ENCODE data around the gene PADI1. TPM values are rescaled to one million over a fixed set of nuclear protein-coding genes. Genes with fewer than 3 reads are reported as not detected.

Gene PADI1
- total RNA-seq, 1 donor from 2014 or later: not detected

DNA sequence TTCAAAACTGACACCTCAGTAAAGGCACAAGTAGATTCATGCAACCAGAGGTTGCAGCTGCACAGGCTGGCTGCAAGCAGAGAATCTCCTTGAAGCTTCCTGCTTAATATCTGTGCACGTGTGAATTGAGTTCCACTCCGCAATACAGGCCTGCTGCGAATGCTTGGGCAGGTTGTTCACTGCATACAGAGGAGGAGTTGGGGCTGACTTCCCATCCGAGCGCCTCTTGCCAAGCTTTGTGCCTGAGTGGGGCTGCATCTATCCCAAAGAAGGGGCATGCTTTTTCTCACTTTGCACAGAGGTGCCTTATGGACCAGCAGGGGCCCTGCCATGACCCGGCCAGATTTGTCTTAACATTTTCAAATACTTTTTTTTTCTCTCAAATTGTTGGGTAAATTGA, 17.9 kb upstream of the PADI1 start:
- Histone ChIP-seq H3K9me3 (ENCODE audit: insufficient read depth, low read depth, low read length) (peaks cover 3% of the 10 kb centered on the region), H4K20me1 (ENCODE audit: insufficient read depth, low read length) (no peaks in the 10 kb centered on the region), H3K79me2 (ENCODE audit: insufficient read depth, low read length) (no peaks in the 10 kb centered on the region), H3K4me2 (ENCODE audit: low read length) (no peak overlapping the region), H2AFZ (ENCODE audit: low read depth, low read length) (peak overlapping the region; percentile 29), H3K27me3 (ENCODE audit: insufficient read depth, low read length) (no peaks in the 10 kb centered on the region), H3K36me3 (ENCODE audit: insufficient read depth, low read length) (no peaks in the 10 kb centered on the region), H3K4me1 (ENCODE audit: insufficient read depth, low read length) (peaks cover 16% of the 10 kb centered on the region), H3K4me3 (ENCODE audit: insufficient read depth, low read depth, low read length) (no peak overlapping the region), H3K9ac (ENCODE audit: low read length) (no peak overlapping the region), H3K27ac (ENCODE audit: low read depth, low read length) (no peak overlapping the region)
- Mint-ChIP-seq H3K36me3 (ENCODE audit: low read depth, unreplicated experiment) (no peaks in the 10 kb centered on the region), H3K4me3 (ENCODE audit: unreplicated experiment) (no peak overlapping the region), H3K4me1 (ENCODE audit: low read depth, unreplicated experiment) (peaks cover 21% of the 10 kb centered on the region), H3K27ac (ENCODE audit: unreplicated experiment) (no peak overlapping the region), H3K27me3 (ENCODE audit: low read depth, unreplicated experiment) (peaks cover 2% of the 10 kb centered on the region), H3K9me3 (ENCODE audit: unreplicated experiment) (peaks cover 11% of the 10 kb centered on the region)
- no peak for FAIRE-seq
- no peak for DNase-seq (ENCODE audit: low read depth)
- TF ChIP-seq, protein P1, sequence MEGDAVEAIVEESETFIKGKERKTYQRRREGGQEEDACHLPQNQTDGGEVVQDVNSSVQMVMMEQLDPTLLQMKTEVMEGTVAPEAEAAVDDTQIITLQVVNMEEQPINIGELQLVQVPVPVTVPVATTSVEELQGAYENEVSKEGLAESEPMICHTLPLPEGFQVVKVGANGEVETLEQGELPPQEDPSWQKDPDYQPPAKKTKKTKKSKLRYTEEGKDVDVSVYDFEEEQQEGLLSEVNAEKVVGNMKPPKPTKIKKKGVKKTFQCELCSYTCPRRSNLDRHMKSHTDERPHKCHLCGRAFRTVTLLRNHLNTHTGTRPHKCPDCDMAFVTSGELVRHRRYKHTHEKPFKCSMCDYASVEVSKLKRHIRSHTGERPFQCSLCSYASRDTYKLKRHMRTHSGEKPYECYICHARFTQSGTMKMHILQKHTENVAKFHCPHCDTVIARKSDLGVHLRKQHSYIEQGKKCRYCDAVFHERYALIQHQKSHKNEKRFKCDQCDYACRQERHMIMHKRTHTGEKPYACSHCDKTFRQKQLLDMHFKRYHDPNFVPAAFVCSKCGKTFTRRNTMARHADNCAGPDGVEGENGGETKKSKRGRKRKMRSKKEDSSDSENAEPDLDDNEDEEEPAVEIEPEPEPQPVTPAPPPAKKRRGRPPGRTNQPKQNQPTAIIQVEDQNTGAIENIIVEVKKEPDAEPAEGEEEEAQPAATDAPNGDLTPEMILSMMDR (IDR thresholded peaks at IDR 0.05; ENCODE audit: insufficient read depth, low read depth, low read length): no peak
- no peak for TF ChIP-seq EZH2 (IDR thresholded peaks at IDR 0.05; ENCODE audit: insufficient read depth, low read length)

DNA sequence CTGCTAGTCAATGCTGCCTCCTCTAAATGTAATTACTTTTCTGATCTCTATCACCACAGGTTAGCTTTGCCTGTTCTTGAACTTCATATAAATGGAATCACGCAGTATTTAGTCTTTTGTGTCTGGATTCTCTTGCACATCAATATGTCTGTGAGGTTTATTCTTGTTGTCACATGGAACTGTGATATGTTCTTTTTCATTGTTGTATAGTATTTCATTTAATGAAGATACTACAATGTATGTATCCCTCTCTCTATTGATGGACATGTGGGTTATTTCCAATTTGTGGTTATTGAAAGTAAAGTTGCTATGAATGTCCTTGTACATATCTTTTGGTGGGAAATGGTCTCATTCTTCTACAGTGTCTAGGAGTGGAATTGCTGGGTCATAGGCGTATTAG, 16.7 kb upstream of the PADI1 start:
- Histone ChIP-seq H3K27ac (ENCODE audit: low read depth, low read length) (no peak overlapping the region), H3K9me3 (ENCODE audit: insufficient read depth, low read depth, low read length) (peaks cover 3% of the 10 kb centered on the region), H3K4me2 (ENCODE audit: low read length) (no peak overlapping the region), H3K27me3 (ENCODE audit: insufficient read depth, low read length) (no peaks in the 10 kb centered on the region), H3K79me2 (ENCODE audit: insufficient read depth, low read length) (no peaks in the 10 kb centered on the region), H4K20me1 (ENCODE audit: insufficient read depth, low read length) (no peaks in the 10 kb centered on the region), H3K4me1 (ENCODE audit: insufficient read depth, low read length) (peaks cover 16% of the 10 kb centered on the region), H3K9ac (ENCODE audit: low read length) (no peak overlapping the region), H2AFZ (ENCODE audit: low read depth, low read length) (no peak overlapping the region), H3K4me3 (ENCODE audit: insufficient read depth, low read depth, low read length) (no peak overlapping the region), H3K36me3 (ENCODE audit: insufficient read depth, low read length) (no peaks in the 10 kb centered on the region)
- Mint-ChIP-seq H3K27me3 (ENCODE audit: low read depth, unreplicated experiment) (peaks cover 7% of the 10 kb centered on the region), H3K36me3 (ENCODE audit: low read depth, unreplicated experiment) (no peaks in the 10 kb centered on the region), H3K9me3 (ENCODE audit: unreplicated experiment) (peaks cover 11% of the 10 kb centered on the region), H3K4me3 (ENCODE audit: unreplicated experiment) (no peak overlapping the region), H3K4me1 (ENCODE audit: low read depth, unreplicated experiment) (peaks cover 26% of the 10 kb centered on the region), H3K27ac (ENCODE audit: unreplicated experiment) (no peak overlapping the region)
- FAIRE-seq (peak; percentile 70), DNase-seq (ENCODE audit: low read depth) (no peak)
- no peak for TF ChIP-seq EZH2 (IDR thresholded peaks at IDR 0.05; ENCODE audit: insufficient read depth, low read length)

DNA sequence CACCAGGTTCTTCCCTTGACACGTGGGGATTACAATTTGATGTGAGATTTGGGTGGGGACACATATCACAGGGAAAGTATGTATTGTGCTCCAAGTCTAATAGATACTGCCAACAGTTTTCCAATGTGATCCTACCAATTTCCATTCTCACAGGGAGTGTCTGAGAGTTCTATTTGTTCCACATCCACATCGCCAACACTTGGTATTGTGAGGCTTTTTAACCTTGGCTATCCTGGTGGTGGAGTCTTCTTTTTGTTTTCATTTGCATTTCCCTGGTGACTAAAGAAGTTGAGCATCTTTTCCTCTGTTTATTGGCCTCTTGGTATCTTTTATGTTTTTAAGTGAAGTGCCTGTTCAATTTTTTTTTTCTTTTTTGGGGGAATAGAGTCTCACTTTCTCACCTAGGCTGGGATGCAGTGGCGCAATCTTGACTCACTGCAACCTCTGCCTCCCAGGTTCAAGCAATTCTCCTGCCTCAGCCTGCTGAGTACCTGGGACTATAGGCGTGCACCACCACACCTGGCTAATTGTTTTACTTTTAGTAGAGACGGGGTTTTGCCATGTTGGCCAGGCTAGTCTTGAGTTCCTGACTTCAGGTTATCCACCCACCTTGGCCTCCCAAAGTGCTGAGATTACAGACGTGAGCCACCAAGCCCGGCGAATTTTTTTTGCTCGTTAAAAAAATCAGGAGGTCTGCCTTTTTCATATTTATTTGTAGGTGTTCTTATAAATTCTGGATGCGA, 15.9 kb upstream of the PADI1 start:
- Histone ChIP-seq H3K9me3 (ENCODE audit: insufficient read depth, low read depth, low read length) (peaks cover 3% of the 10 kb centered on the region), H2AFZ (ENCODE audit: low read depth, low read length) (no peak overlapping the region), H3K4me1 (ENCODE audit: insufficient read depth, low read length) (peaks cover 21% of the 10 kb centered on the region), H3K79me2 (ENCODE audit: insufficient read depth, low read length) (no peaks in the 10 kb centered on the region), H3K9ac (ENCODE audit: low read length) (peak overlapping the region; percentile 65), H3K36me3 (ENCODE audit: insufficient read depth, low read length) (no peaks in the 10 kb centered on the region), H3K4me3 (ENCODE audit: insufficient read depth, low read depth, low read length) (peak overlapping the region; percentile 23), H3K27ac (ENCODE audit: low read depth, low read length) (peak overlapping the region; percentile 85), H3K27me3 (ENCODE audit: insufficient read depth, low read length) (no peaks in the 10 kb centered on the region), H4K20me1 (ENCODE audit: insufficient read depth, low read length) (no peaks in the 10 kb centered on the region), H3K4me2 (ENCODE audit: low read length) (peak overlapping the region; percentile 66)
- Mint-ChIP-seq H3K9me3 (ENCODE audit: unreplicated experiment) (peaks cover 11% of the 10 kb centered on the region), H3K4me3 (ENCODE audit: unreplicated experiment) (no peak overlapping the region), H3K27me3 (ENCODE audit: low read depth, unreplicated experiment) (peaks cover 10% of the 10 kb centered on the region), H3K4me1 (ENCODE audit: low read depth, unreplicated experiment) (peaks cover 26% of the 10 kb centered on the region), H3K27ac (ENCODE audit: unreplicated experiment) (peak overlapping the region; percentile 95), H3K36me3 (ENCODE audit: low read depth, unreplicated experiment) (no peaks in the 10 kb centered on the region)
- no peak for FAIRE-seq
- no peak for DNase-seq (ENCODE audit: low read depth)
- TF ChIP-seq, protein P1 (IDR thresholded peaks at IDR 0.05; ENCODE audit: insufficient read depth, low read depth, low read length): no peak
- no peak for TF ChIP-seq EZH2 (IDR thresholded peaks at IDR 0.05; ENCODE audit: insufficient read depth, low read length)
